Mucosa of descending colon (tissue), 3 donors: Measurements from ENCODE around the gene PTK6. TPM values are rescaled to one million over a fixed set of nuclear protein-coding genes. Genes with fewer than 3 reads are reported as not detected.

Experiments
- ATAC-seq: fragments of 200-7000 bp; cut with Tn5 transposase; one replicate; pipeline ENCODE4 v1.9.1; 2020; ENCODE audit warnings: mild to moderate bottlenecking, moderate library complexity
- DNase-seq, 3 donors: peaks; one replicate each; pipeline ENCODE4 v3.0.0-alpha.2; 2020
- H3K36me3 ChIP-seq: fragments of 200-600 bp; one replicate; pipeline ENCODE4 v1.8.0; 2021; ENCODE audit warnings: low read depth, mild to moderate bottlenecking
- H3K4me1 ChIP-seq: fragments of 200-600 bp; one replicate; pipeline ENCODE4 v1.8.0; 2021; ENCODE audit warnings: low read depth, mild to moderate bottlenecking
- H3K4me3 ChIP-seq: fragments of 200-600 bp; one replicate; pipeline ENCODE4 v1.8.0; 2021; ENCODE audit warnings: mild to moderate bottlenecking
- H3K9me3 ChIP-seq: fragments of 200-600 bp; one replicate; pipeline ENCODE4 v1.8.0; 2021; ENCODE audit warnings: mild to moderate bottlenecking
- CTCF ChIP-seq: fragments of 200-600 bp; IDR thresholded peaks from one replicate; pipeline ENCODE4 v1.8.0; 2022; ENCODE audit warnings: antibody characterized with exemption, mild to moderate bottlenecking
- intact Hi-C, 2 donors: fragments of 100-400 bp; cut with DNase I in 1 of 2; cut with micrococcal nuclease in 1 of 2; formaldehyde crosslinking; loops; one replicate each; pipeline versions ENCODE4 v1.11.0 to v1.11.1; 2022; cut with DNase I, micrococcal nuclease
- total RNA-seq, 3 donors: library from RNA; stranded (reverse); fragmentation: NEBNext Ultra II Directional in 2 of 3; extraction: Animal tissue kit (Norgen Biotek cat#: 25700) in 2 of 3; gene quantifications; one replicate each; pipeline versions ENCODE4 v1.2.1 to v1.2.4, GENCODE V29; 2021 to 2023
- donor health status: DM: no; HTN: no; CAD: no; lungs with moderate emphysema.
- donor health status: DM: no; HTN: no; CAD: no.
- donor health status: DM: no; HTN: yes; CAD: no.

PTK6 gene
- total RNA-seq, 3 donors from 2014 or later, result 39.5 to 91.7 (median 87.1) TPM

- H3K36me3 ChIP-seq, result no peaks in the 10 kb centered on the region
- peaks cover 24% of the 10 kb centered on the region for H3K4me1 ChIP-seq
- no peak for TF ChIP-seq CTCF
- ATAC-seq (no peak), DNase-seq (no peak)
- no peaks in the 10 kb centered on the region for H3K9me3 ChIP-seq
- intact Hi-C loops, result no loop called here
- no peak overlapping the region for H3K4me3 ChIP-seq
Measured at GRCh38 chr20:63570281-63571086, 33.3 kb upstream of the PTK6 start.

GRCh38 chr20:63568986-63569949, 32.1 kb upstream of the PTK6 start:
- TF ChIP-seq CTCF, result no peak
- ATAC-seq (no peak), DNase-seq (no peak)
- intact Hi-C loops, result no loop called here
- no peak overlapping the region for H3K4me3 ChIP-seq
- H3K9me3 ChIP-seq, result no peaks in the 10 kb centered on the region
- no peaks in the 10 kb centered on the region for H3K36me3 ChIP-seq
- H3K4me1 ChIP-seq, result peaks cover 18% of the 10 kb centered on the region

- H3K4me1 ChIP-seq, result peaks cover 14% of the 10 kb centered on the region
- DNase-seq, result peak in 2 of 3 donors; percentile 46 to 65
- ATAC-seq, result peak; percentile 17
- intact Hi-C loops, result no loop called here
- no peak for TF ChIP-seq CTCF
- no peak overlapping the region for H3K4me3 ChIP-seq
- H3K36me3 ChIP-seq, result no peaks in the 10 kb centered on the region
- H3K9me3 ChIP-seq, result no peaks in the 10 kb centered on the region
Measured at GRCh38 chr20:63568170-63568981, 31.2 kb upstream of the PTK6 start.

GRCh38 chr20:63567386-63568169, 30.4 kb upstream of the PTK6 start:
- DNase-seq, result peak; percentile 51 to 88 (median 57)
- Histone ChIP-seq H3K9me3 (no peaks in the 10 kb centered on the region), H3K4me3 (no peak overlapping the region), H3K36me3 (no peaks in the 10 kb centered on the region), H3K4me1 (peaks cover 9% of the 10 kb centered on the region)
- no peak for TF ChIP-seq CTCF
- ATAC-seq, result peak; percentile 60
- intact Hi-C loops, result no loop called here

GRCh38 chr20:63567136-63567385, 29.9 kb upstream of the PTK6 start:
- intact Hi-C loops, result no loop called here
- Histone ChIP-seq H3K4me3 (no peak overlapping the region), H3K4me1 (peaks cover 9% of the 10 kb centered on the region), H3K9me3 (no peaks in the 10 kb centered on the region), H3K36me3 (no peaks in the 10 kb centered on the region)
- DNase-seq (peak in 1 of 3 donors; percentile 69), ATAC-seq (peak; percentile 8)
- TF ChIP-seq CTCF, result no peak
